DOHH2 (cell line): Measurements from ENCODE around the gene CRYBG1.

ENCODE experiments used
- CTCF ChIP-seq: fragments of 200-600 bp; sonication (generic); IDR thresholded peaks from one replicate; pipeline ENCODE4 v1.5.1; 2014; ENCODE audit warnings: antibody characterized with exemption, mild to moderate bottlenecking, low read depth, low read length; ENCODE audit not compliant: poor library complexity, severe bottlenecking
- EZH2phosphoT487 ChIP-seq: fragments of 200-600 bp; sonication (generic); IDR thresholded peaks from 2 replicates; pipeline ENCODE4 v1.6.1; 2017; ENCODE audit warnings: borderline replicate concordance, mild to moderate bottlenecking, antibody characterized with exemption, low read length, moderate library complexity, mixed read lengths

- TF ChIP-seq CTCF (no peak), EZH2phosphoT487 (no peak)
Measured at GRCh38 chr6:106540907-106541306, 180.4 kb downstream of the CRYBG1 start.
